Measurements from ENCODE around the gene PTPRN2. TPM values are rescaled to one million over a fixed set of nuclear protein-coding genes. Genes with fewer than 3 reads are reported as not detected.

The PTPRN2 gene
- total and polyA plus RNA-seq, 4 donors: 18.1 to 69.9 (median 50.4) TPM

GRCh38 chr7:157822688-157823031 lies 765.0 kb downstream of the PTPRN2 start:
- Histone ChIP-seq H3K27me3 (ENCODE audit: control insufficient read depth, insufficient read depth, low read length) (no peaks in the 10 kb centered on the region), H3K4me3 (ENCODE audit: low read depth, low read length) (no peak overlapping the region), H3K27ac (ENCODE audit: low read depth, low read length) (no peak overlapping the region), H3K4me1 (ENCODE audit: control insufficient read depth, insufficient read depth, low read length) (peaks cover 7% of the 10 kb centered on the region), H3K36me3 (ENCODE audit: control insufficient read depth, insufficient read depth, low read length) (peaks cover under 1% of the 10 kb centered on the region), H3K9me3 (ENCODE audit: control insufficient read depth, insufficient read depth, low read length) (no peaks in the 10 kb centered on the region)
- DNase-seq (ENCODE audit: low read depth in 4 of 6, low spot score in 6 of 6): no peak
- WGBS (ENCODE audit: insufficient coverage): 73% methylated on average over 1 of the region's 1 CpG

- no peaks in the 10 kb centered on the region for H3K9me3 ChIP-seq (ENCODE audit: control insufficient read depth, insufficient read depth, low read length)
- WGBS (ENCODE audit: insufficient coverage): 92% methylated on average over 3 of the region's 3 CpGs
- DNase-seq (ENCODE audit: low read depth in 4 of 6, low spot score in 6 of 6): no peak
- no peaks in the 10 kb centered on the region for H3K36me3 ChIP-seq (ENCODE audit: control insufficient read depth, insufficient read depth, low read length)
- no peaks in the 10 kb centered on the region for H3K27me3 ChIP-seq (ENCODE audit: control insufficient read depth, insufficient read depth, low read length)
- no peak overlapping the region for H3K27ac ChIP-seq (ENCODE audit: low read depth, low read length)
- peaks cover 7% of the 10 kb centered on the region for H3K4me1 ChIP-seq (ENCODE audit: control insufficient read depth, insufficient read depth, low read length)
- no peak overlapping the region for H3K4me3 ChIP-seq (ENCODE audit: low read depth, low read length)
Measured at GRCh38 chr7:157821959-157822687, 765.5 kb downstream of the PTPRN2 start.

- 79% methylated on average over 2 of the region's 4 CpGs for WGBS (ENCODE audit: insufficient coverage)
- Histone ChIP-seq H3K27ac (ENCODE audit: low read depth, low read length) (no peak overlapping the region), H3K4me3 (ENCODE audit: low read depth, low read length) (no peak overlapping the region), H3K9me3 (ENCODE audit: control insufficient read depth, insufficient read depth, low read length) (no peaks in the 10 kb centered on the region), H3K27me3 (ENCODE audit: control insufficient read depth, insufficient read depth, low read length) (no peaks in the 10 kb centered on the region), H3K4me1 (ENCODE audit: control insufficient read depth, insufficient read depth, low read length) (peaks cover 12% of the 10 kb centered on the region), H3K36me3 (ENCODE audit: control insufficient read depth, insufficient read depth, low read length) (peaks cover 4% of the 10 kb centered on the region)
- DNase-seq (ENCODE audit: low read depth in 4 of 6, low spot score in 6 of 6): no peak
Measured at GRCh38 chr7:157820796-157821195, 766.8 kb downstream of the PTPRN2 start.

- H3K27ac ChIP-seq (ENCODE audit: low read depth, low read length): no peak overlapping the region
Measured at GRCh38 chr7:157819455-157819807, 768.2 kb downstream of the PTPRN2 start.

GRCh38 chr7:157818701-157819454 lies 768.7 kb downstream of the PTPRN2 start:
- Histone ChIP-seq H3K9me3 (ENCODE audit: control insufficient read depth, insufficient read depth, low read length) (no peaks in the 10 kb centered on the region), H3K27me3 (ENCODE audit: control insufficient read depth, insufficient read depth, low read length) (no peaks in the 10 kb centered on the region), H3K27ac (ENCODE audit: low read depth, low read length) (no peak overlapping the region), H3K4me3 (ENCODE audit: low read depth, low read length) (no peak overlapping the region), H3K36me3 (ENCODE audit: control insufficient read depth, insufficient read depth, low read length) (peaks cover 9% of the 10 kb centered on the region), H3K4me1 (ENCODE audit: control insufficient read depth, insufficient read depth, low read length) (peaks cover 12% of the 10 kb centered on the region)
- peak in 1 of 6 donors; percentile 85 for DNase-seq (ENCODE audit: low read depth in 4 of 6, low spot score in 6 of 6)
- 63% methylated on average over 18 of the region's 20 CpGs for WGBS (ENCODE audit: insufficient coverage)

More at GRCh38 chr7:157819455-157819807, 768.2 kb downstream of the PTPRN2 start:
- WGBS (ENCODE audit: insufficient coverage): 65% methylated on average over 4 of the region's 21 CpGs
- Histone ChIP-seq H3K36me3 (ENCODE audit: control insufficient read depth, insufficient read depth, low read length) (peaks cover 9% of the 10 kb centered on the region), H3K4me3 (ENCODE audit: low read depth, low read length) (no peak overlapping the region), H3K9me3 (ENCODE audit: control insufficient read depth, insufficient read depth, low read length) (no peaks in the 10 kb centered on the region), H3K4me1 (ENCODE audit: control insufficient read depth, insufficient read depth, low read length) (peaks cover 12% of the 10 kb centered on the region), H3K27me3 (ENCODE audit: control insufficient read depth, insufficient read depth, low read length) (no peaks in the 10 kb centered on the region)
- DNase-seq (ENCODE audit: low read depth in 4 of 6, low spot score in 6 of 6): no peak

- no peak for DNase-seq (ENCODE audit: low read depth in 4 of 6, low spot score in 6 of 6)
- H3K27ac ChIP-seq (ENCODE audit: low read depth, low read length): no peak overlapping the region
- 91% methylated on average over 11 of the region's 13 CpGs for WGBS (ENCODE audit: insufficient coverage)
- H3K36me3 ChIP-seq (ENCODE audit: control insufficient read depth, insufficient read depth, low read length): peaks cover 12% of the 10 kb centered on the region
- no peaks in the 10 kb centered on the region for H3K27me3 ChIP-seq (ENCODE audit: control insufficient read depth, insufficient read depth, low read length)
- no peak overlapping the region for H3K4me3 ChIP-seq (ENCODE audit: low read depth, low read length)
- no peaks in the 10 kb centered on the region for H3K9me3 ChIP-seq (ENCODE audit: control insufficient read depth, insufficient read depth, low read length)
- H3K4me1 ChIP-seq (ENCODE audit: control insufficient read depth, insufficient read depth, low read length): peaks cover 12% of the 10 kb centered on the region
Measured at GRCh38 chr7:157817944-157818700, 769.5 kb downstream of the PTPRN2 start.

- WGBS (ENCODE audit: insufficient coverage): 60% methylated on average over 11 of the region's 11 CpGs
- H3K27me3 ChIP-seq (ENCODE audit: control insufficient read depth, insufficient read depth, low read length): no peaks in the 10 kb centered on the region
- no peak overlapping the region for H3K27ac ChIP-seq (ENCODE audit: low read depth, low read length)
- H3K4me1 ChIP-seq (ENCODE audit: control insufficient read depth, insufficient read depth, low read length): peaks cover 12% of the 10 kb centered on the region
- no peak for DNase-seq (ENCODE audit: low read depth in 4 of 6, low spot score in 6 of 6)
- peaks cover 12% of the 10 kb centered on the region for H3K36me3 ChIP-seq (ENCODE audit: control insufficient read depth, insufficient read depth, low read length)
- H3K4me3 ChIP-seq (ENCODE audit: low read depth, low read length): no peak overlapping the region
- H3K9me3 ChIP-seq (ENCODE audit: control insufficient read depth, insufficient read depth, low read length): no peaks in the 10 kb centered on the region
Measured at GRCh38 chr7:157817433-157817832, 770.2 kb downstream of the PTPRN2 start.

GRCh38 chr7:157816526-157817250 lies 770.9 kb downstream of the PTPRN2 start:
- Histone ChIP-seq H3K36me3 (ENCODE audit: control insufficient read depth, insufficient read depth, low read length) (peaks cover 12% of the 10 kb centered on the region), H3K27me3 (ENCODE audit: control insufficient read depth, insufficient read depth, low read length) (no peaks in the 10 kb centered on the region), H3K9me3 (ENCODE audit: control insufficient read depth, insufficient read depth, low read length) (no peaks in the 10 kb centered on the region), H3K4me1 (ENCODE audit: control insufficient read depth, insufficient read depth, low read length) (peaks cover 12% of the 10 kb centered on the region), H3K4me3 (ENCODE audit: low read depth, low read length) (no peak overlapping the region), H3K27ac (ENCODE audit: low read depth, low read length) (no peak overlapping the region)
- 83% methylated on average over 15 of the region's 26 CpGs for WGBS (ENCODE audit: insufficient coverage)
- DNase-seq (ENCODE audit: low read depth in 4 of 6, low spot score in 6 of 6): no peak

- Histone ChIP-seq H3K27me3 (ENCODE audit: control insufficient read depth, insufficient read depth, low read length) (no peaks in the 10 kb centered on the region), H3K9me3 (ENCODE audit: control insufficient read depth, insufficient read depth, low read length) (no peaks in the 10 kb centered on the region), H3K36me3 (ENCODE audit: control insufficient read depth, insufficient read depth, low read length) (peaks cover 12% of the 10 kb centered on the region), H3K4me1 (ENCODE audit: control insufficient read depth, insufficient read depth, low read length) (peaks cover 12% of the 10 kb centered on the region), H3K27ac (ENCODE audit: low read depth, low read length) (no peak overlapping the region), H3K4me3 (ENCODE audit: low read depth, low read length) (no peak overlapping the region)
- no peak for DNase-seq (ENCODE audit: low read depth in 4 of 6, low spot score in 6 of 6)
- WGBS (ENCODE audit: insufficient coverage): 60% methylated on average over 6 of the region's 12 CpGs
Measured at GRCh38 chr7:157816086-157816485, 771.5 kb downstream of the PTPRN2 start.
